Esophagus squamous epithelium (tissue), 4 donors: Measurements from ENCODE around the gene PDS5B.

Source experiments
- CTCF ChIP-seq, 6 experiments: fragments of 450-650 bp in 4 of 6; fragments of 200-600 bp in 2 of 6; sonication (generic) in 2 of 6; IDR thresholded peaks; one replicate each; pipeline ENCODE4 v1.5.1; 2016 to 2019; ENCODE audit warnings: antibody characterized with exemption in 6 of 6, mild to moderate bottlenecking in 4 of 6, moderate library complexity in 4 of 6
- POLR2A ChIP-seq, 4 donors: fragments of 450-650 bp; IDR thresholded peaks; one replicate each; pipeline ENCODE4 v1.6.1; 2017; ENCODE audit warnings: antibody characterized with exemption in 4 of 4, mild to moderate bottlenecking in 4 of 4, moderate library complexity in 3 of 4

GRCh38 chr13:32752311-32752710, 166.1 kb downstream of the PDS5B start:
- TF ChIP-seq CTCF (IDR thresholded peaks at IDR 0.05) (no peak), POLR2A (IDR thresholded peaks at IDR 0.05) (no peak)
